ENCODE measurements around the gene CCL5.

GRCh38 chr17:35846055-35846809 lies 33.9 kb downstream of the CCL5 start:
- TF ChIP-seq POLR2AphosphoS5 (IDR thresholded peaks at IDR 0.05; ENCODE audit: borderline replicate concordance, low read depth, low read length) (no peak), EZH2 (IDR thresholded peaks at IDR 0.05) (no peak)

Data from SK-N-MC (cell line).